GM19043 (cell line): ENCODE data around the gene PAK5.

Source experiments
- ATAC-seq: cut with Tn5 transposase; IDR thresholded peaks from one replicate; pipeline ENCODE4 v1.9.1; 2021; ENCODE audit warnings: low read depth; ENCODE audit not compliant: unreplicated experiment

The PAK5 gene

GRCh38 chr20:9534025-9534424 is 304.9 kb downstream of the PAK5 start:
- no peak for ATAC-seq

GRCh38 chr20:9532069-9532838 is 306.6 kb downstream of the PAK5 start:
- no peak for ATAC-seq

- no peak for ATAC-seq
Measured at GRCh38 chr20:9531581-9531980, 307.3 kb downstream of the PAK5 start.

- ATAC-seq, result no peak
Measured at GRCh38 chr20:9523636-9524035, 315.2 kb downstream of the PAK5 start.

GRCh38 chr20:9520086-9520485 is 318.8 kb downstream of the PAK5 start:
- ATAC-seq, result no peak

GRCh38 chr20:9518576-9519175 is 320.2 kb downstream of the PAK5 start:
- no peak for ATAC-seq

- no peak for ATAC-seq
Measured at GRCh38 chr20:9517297-9518162, 321.3 kb downstream of the PAK5 start.

- no peak for ATAC-seq
Measured at GRCh38 chr20:9516234-9516871, 322.5 kb downstream of the PAK5 start.

- ATAC-seq, result no peak
Measured at GRCh38 chr20:9515741-9516233, 323.1 kb downstream of the PAK5 start.

GRCh38 chr20:9515214-9515585 is 323.7 kb downstream of the PAK5 start:
- ATAC-seq, result no peak

- ATAC-seq, result no peak
Measured at GRCh38 chr20:9514461-9515213, 324.2 kb downstream of the PAK5 start, which contains the start of gene LAMP5. TSS of gene LAMP5 (plus strand) at chr20:9514590. CDS start at chr20:9514853, 263 bp downstream.

GRCh38 chr20:9514072-9514460 is 324.8 kb downstream of the PAK5 start:
- ATAC-seq, result no peak

- peak; percentile 48 for ATAC-seq
Measured at GRCh38 chr20:9510911-9511310, 328.0 kb downstream of the PAK5 start.

- no peak for ATAC-seq
Measured at GRCh38 chr20:9509246-9509645, 329.6 kb downstream of the PAK5 start.

- no peak for ATAC-seq
Measured at GRCh38 chr20:9508696-9509178, 330.1 kb downstream of the PAK5 start.

GRCh38 chr20:9508240-9508661 is 330.6 kb downstream of the PAK5 start:
- no peak for ATAC-seq

- no peak for ATAC-seq
Measured at GRCh38 chr20:9507544-9508239, 331.2 kb downstream of the PAK5 start.

GRCh38 chr20:9506964-9507369 is 331.9 kb downstream of the PAK5 start:
- ATAC-seq, result no peak

- ATAC-seq, result no peak
Measured at GRCh38 chr20:9506280-9506821, 332.5 kb downstream of the PAK5 start.
